ENCODE data around the gene DOK6. TPM values are rescaled to one million over a fixed set of nuclear protein-coding genes. Genes with fewer than 3 reads are reported as not detected.

The DOK6 gene
- total RNA-seq, 4 donors from 2014 or later = 0.13 to 0.17 TPM; not detected in 2

DNA sequence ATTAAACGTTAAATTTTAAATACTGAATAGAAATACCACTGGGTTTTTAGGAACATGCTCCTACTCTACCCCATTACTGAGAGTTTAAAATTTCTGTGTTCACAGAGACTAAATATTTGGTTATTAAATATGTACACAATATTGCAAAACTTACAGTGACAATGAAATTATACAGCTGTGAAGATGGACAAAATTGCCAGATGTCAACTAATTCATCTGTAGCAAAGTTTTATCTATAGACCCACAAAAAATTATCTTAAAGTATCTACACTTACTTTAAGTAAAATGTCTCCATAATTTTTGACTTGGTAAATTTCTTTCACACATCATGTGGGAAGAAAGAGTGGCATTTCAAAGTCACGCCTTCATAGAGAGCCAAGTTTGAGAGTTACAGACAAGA, 333.8 kb downstream of the DOK6 start:
- Histone ChIP-seq H3K4me1 (no peaks in the 10 kb centered on the region), H3K27ac (no peak overlapping the region), H3K4me3 (no peak overlapping the region), H3K36me3 (no peaks in the 10 kb centered on the region), H3K9me3 (no peaks in the 10 kb centered on the region), H3K27me3 (no peaks in the 10 kb centered on the region)
- no peak for ATAC-seq
- no peak for DNase-seq
- in situ Hi-C loops (cut with MboI; ENCODE audit: low sequenced_read_pairs in 4 of 4) = no loop called here
- intact Hi-C loops (cut with DNase I; ENCODE audit: low total_unique reads) = no loop called here
- TF ChIP-seq, protein P1, sequence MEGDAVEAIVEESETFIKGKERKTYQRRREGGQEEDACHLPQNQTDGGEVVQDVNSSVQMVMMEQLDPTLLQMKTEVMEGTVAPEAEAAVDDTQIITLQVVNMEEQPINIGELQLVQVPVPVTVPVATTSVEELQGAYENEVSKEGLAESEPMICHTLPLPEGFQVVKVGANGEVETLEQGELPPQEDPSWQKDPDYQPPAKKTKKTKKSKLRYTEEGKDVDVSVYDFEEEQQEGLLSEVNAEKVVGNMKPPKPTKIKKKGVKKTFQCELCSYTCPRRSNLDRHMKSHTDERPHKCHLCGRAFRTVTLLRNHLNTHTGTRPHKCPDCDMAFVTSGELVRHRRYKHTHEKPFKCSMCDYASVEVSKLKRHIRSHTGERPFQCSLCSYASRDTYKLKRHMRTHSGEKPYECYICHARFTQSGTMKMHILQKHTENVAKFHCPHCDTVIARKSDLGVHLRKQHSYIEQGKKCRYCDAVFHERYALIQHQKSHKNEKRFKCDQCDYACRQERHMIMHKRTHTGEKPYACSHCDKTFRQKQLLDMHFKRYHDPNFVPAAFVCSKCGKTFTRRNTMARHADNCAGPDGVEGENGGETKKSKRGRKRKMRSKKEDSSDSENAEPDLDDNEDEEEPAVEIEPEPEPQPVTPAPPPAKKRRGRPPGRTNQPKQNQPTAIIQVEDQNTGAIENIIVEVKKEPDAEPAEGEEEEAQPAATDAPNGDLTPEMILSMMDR (IDR thresholded peaks at IDR 0.05 in 4 of 5, conservative IDR thresholded peaks at IDR 0.05 in 1 of 5) = no peak
- TF ChIP-seq POLR2A (IDR thresholded peaks at IDR 0.05) = no peak

DNA sequence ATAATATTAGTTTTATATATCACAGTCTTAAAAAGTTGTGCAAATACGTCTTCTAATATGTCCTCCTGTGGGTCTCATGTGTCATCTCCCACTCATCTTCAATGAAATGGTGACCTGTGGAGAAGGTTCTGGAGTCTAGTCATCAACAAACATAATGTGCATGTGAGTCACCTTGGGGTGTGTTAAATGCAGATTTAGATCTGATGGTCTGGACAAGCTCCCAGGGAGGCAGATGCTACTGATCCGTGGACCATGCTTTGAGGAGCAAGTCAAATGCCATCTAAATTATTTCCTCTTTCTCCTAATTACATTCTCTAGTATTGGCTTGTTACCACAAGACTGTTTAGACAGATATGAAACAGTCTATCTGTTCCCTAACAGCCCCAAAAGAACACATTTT, 336.0 kb downstream of the DOK6 start:
- Histone ChIP-seq H3K9me3 (no peaks in the 10 kb centered on the region), H3K4me3 (no peak overlapping the region), H3K4me1 (no peaks in the 10 kb centered on the region), H3K36me3 (no peaks in the 10 kb centered on the region), H3K27ac (no peak overlapping the region), H3K27me3 (no peaks in the 10 kb centered on the region)
- DNase-seq (no peak), ATAC-seq (no peak)
- intact Hi-C loops (cut with DNase I; ENCODE audit: low total_unique reads) = no loop called here
- in situ Hi-C loops (cut with MboI; ENCODE audit: low sequenced_read_pairs in 4 of 4) = no loop called here
- TF ChIP-seq, protein P1 (IDR thresholded peaks at IDR 0.05 in 4 of 5, conservative IDR thresholded peaks at IDR 0.05 in 1 of 5) = no peak
- no peak for TF ChIP-seq POLR2A (IDR thresholded peaks at IDR 0.05)

DNA sequence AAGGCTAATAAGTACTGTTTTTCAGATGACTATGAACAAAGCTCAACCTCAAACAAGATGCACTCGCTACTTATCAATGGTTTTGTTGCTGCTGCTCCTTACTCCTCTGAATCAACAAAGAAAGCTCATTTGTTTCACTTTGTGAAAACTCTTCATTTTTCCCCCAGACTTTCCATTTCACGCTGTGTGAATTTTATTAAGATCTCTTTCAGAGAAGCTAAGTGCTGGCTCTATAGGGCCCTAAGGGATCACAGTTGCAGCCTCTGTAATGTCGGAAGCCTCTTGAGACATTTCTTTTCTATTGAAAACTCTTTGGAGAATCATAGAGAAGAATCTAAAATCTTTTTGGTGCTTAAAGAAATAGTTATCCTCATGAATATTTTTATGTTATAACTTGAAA, 337.2 kb downstream of the DOK6 start:
- in situ Hi-C loops (cut with MboI; ENCODE audit: low sequenced_read_pairs in 4 of 4) = no loop called here
- ATAC-seq (no peak), DNase-seq (no peak)
- no peaks in the 10 kb centered on the region for H3K4me1 ChIP-seq
- no peak overlapping the region for H3K4me3 ChIP-seq
- no peak overlapping the region for H3K27ac ChIP-seq
- no peaks in the 10 kb centered on the region for H3K9me3 ChIP-seq
- H3K36me3 ChIP-seq = no peaks in the 10 kb centered on the region
- H3K27me3 ChIP-seq = no peaks in the 10 kb centered on the region
- no peak for TF ChIP-seq POLR2A (IDR thresholded peaks at IDR 0.05)
- TF ChIP-seq, protein P1 (IDR thresholded peaks at IDR 0.05 in 4 of 5, conservative IDR thresholded peaks at IDR 0.05 in 1 of 5) = no peak
- intact Hi-C loops (cut with DNase I; ENCODE audit: low total_unique reads) = no loop called here

DNA sequence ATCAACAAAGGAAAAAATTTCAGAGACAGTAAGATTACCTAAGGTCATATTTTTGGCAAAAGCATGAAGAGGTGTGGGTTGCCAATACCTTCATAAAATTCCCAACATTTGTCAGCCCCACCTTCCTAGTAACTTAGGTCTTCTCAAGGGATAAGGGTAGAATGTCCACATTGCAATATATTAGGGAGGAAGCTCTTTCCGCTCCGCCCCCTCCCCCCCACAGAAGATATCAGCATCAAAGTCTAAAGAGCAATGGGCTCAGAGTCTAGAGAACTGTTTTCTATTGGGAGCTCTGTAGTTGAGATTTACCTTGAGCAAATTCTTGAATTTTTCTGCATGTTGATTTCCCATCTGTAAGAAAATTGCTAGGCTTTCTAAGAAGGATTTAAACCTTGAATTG, 346.7 kb downstream of the DOK6 start:
- in situ Hi-C loops (cut with MboI; ENCODE audit: low sequenced_read_pairs in 4 of 4) = no loop called here
- DNase-seq (no peak), ATAC-seq (no peak)
- H3K4me3 ChIP-seq = no peak overlapping the region
- TF ChIP-seq, protein P1 (IDR thresholded peaks at IDR 0.05 in 4 of 5, conservative IDR thresholded peaks at IDR 0.05 in 1 of 5) = no peak
- TF ChIP-seq POLR2A (IDR thresholded peaks at IDR 0.05) = no peak
- H3K36me3 ChIP-seq = no peaks in the 10 kb centered on the region
- intact Hi-C loops (cut with DNase I; ENCODE audit: low total_unique reads) = no loop called here
- H3K27me3 ChIP-seq = no peaks in the 10 kb centered on the region
- no peaks in the 10 kb centered on the region for H3K9me3 ChIP-seq
- no peaks in the 10 kb centered on the region for H3K4me1 ChIP-seq
- no peak overlapping the region for H3K27ac ChIP-seq

DNA sequence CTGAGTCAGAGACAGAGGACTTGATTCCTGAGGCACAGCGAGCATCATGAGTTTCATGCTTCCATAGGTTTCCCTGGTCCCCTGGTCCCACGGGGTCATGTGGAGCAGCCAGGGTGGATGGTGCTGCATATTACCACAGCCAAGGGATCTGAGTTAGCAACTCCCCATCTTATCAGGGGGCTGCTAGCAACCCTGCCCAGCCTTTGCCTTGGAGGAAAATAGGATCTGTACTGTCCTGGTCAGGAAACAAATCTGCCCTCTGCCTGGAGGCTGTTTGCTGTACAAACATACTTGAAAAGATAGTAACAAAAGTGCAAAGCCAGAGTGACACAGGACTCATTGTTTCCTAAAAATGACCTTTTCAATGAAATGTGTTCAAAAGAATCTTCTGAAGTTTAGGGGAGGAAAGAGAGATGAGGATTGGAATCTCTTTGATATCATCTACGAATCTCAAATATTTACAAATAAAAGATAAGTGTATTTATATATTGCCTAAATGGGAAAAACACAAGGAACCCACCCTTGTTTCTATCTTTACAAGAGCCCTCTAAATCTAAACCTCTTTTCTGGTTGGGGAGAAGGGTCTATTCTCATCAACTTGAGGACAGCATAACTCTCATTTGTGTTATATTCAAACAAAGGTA, 352.2 kb downstream of the DOK6 start:
- Histone ChIP-seq H3K4me3 (no peak overlapping the region), H3K27me3 (no peaks in the 10 kb centered on the region), H3K4me1 (no peaks in the 10 kb centered on the region), H3K36me3 (no peaks in the 10 kb centered on the region), H3K27ac (no peak overlapping the region), H3K9me3 (no peaks in the 10 kb centered on the region)
- no peak for DNase-seq
- no peak for TF ChIP-seq POLR2A (IDR thresholded peaks at IDR 0.05)
- TF ChIP-seq, protein P1 (IDR thresholded peaks at IDR 0.05 in 4 of 5, conservative IDR thresholded peaks at IDR 0.05 in 1 of 5) = no peak
- intact Hi-C loops (cut with DNase I; ENCODE audit: low total_unique reads) = no loop called here
- no peak for ATAC-seq
- in situ Hi-C loops (cut with MboI; ENCODE audit: low sequenced_read_pairs in 4 of 4) = no loop called here
